Measurements from ENCODE around the gene KCNQ1. TPM values are rescaled to one million over a fixed set of nuclear protein-coding genes. Genes with fewer than 3 reads are reported as not detected.

Gene KCNQ1
- total and polyA plus RNA-seq, 3 experiments from 2014 or later: 2.6 to 5.7 (median 3.4) TPM

DNA sequence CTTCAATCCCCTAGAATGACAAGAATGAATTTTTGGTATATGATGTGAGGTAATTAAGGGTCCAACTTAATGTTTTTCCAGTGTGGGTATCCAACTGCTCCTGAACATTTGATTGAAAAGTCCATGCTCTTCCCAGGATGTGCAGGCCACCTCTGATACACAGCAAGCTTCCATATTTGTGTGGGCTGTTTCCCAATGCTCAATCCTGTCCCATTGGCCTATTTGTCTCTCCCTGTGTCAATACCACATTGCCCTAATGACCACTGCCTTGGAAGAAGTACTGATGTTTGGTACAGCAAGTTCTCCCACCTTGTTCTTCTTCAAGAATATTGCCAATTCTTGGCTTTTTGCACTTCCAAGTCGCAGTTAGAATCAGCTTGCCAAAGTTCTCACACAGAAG, 212.1 kb downstream of the KCNQ1 start:
- H3K4me1 ChIP-seq (ENCODE audit: insufficient read depth, low read length): no peaks in the 10 kb centered on the region
- H3K9me3 ChIP-seq (ENCODE audit: low read length): no peaks in the 10 kb centered on the region
- Mint-ChIP-seq H3K27me3 (peaks cover 7 to 8% of the 10 kb centered on the region in 2 donors), H3K9me3 (peaks cover 4 to 18% (median 11%) of the 10 kb centered on the region in 5 donors), H3K4me1 (no peaks in the 10 kb centered on the region), H3K36me3 (peaks cover 0 to 25% (median 11%) of the 10 kb centered on the region in 3 donors), H3K27ac (peak overlapping the region in 1 of 8 donors; percentile 18), H3K4me3 (no peak overlapping the region)
- CTCF ChIA-PET: no interaction called here
- POLR2A ChIA-PET: no interaction called here
- no peak for DNase-seq
- no peak overlapping the region for H3K27ac ChIP-seq (ENCODE audit: low read depth, low read length)
- H3K36me3 ChIP-seq (ENCODE audit: insufficient read depth, low read length): peaks cover 3% of the 10 kb centered on the region
- H3K27me3 ChIP-seq (ENCODE audit: insufficient read depth, low read length, poor library complexity, severe bottlenecking): no peaks in the 10 kb centered on the region
- H3K4me3 ChIP-seq (ENCODE audit: low read length): no peak overlapping the region

DNA sequence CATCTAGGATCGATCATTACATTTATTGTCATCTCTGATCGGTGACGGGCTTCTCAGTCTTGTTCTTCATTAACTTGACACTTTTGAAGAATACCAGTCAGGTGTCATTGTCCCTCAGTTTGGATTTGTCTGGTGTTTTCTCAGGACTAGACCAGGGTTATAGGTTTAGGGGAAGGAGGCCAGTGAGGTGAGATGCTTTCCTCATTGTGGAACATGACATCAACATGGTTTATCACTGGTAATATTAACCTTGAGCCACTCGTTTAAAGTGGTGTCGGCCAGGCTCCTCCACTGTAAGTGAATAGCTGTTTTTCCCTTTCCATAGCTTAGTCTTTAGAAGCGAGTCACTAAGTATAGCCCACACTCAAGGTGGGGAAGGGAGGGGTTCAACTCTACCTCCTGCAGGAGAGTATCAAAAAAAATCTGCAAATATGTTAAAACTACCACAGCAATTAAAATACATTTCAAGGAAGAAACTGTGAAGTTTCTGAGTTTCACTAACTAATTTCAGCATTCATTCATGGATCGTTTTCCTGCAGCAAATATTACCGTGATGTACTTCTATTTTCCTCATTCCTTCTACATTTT, 213.0 kb downstream of the KCNQ1 start:
- no peak overlapping the region for H3K27ac Mint-ChIP-seq
- POLR2A ChIA-PET: no interaction called here
- no peak overlapping the region for H3K4me3 Mint-ChIP-seq
- H3K36me3 Mint-ChIP-seq: peaks cover 2 to 25% (median 15%) of the 10 kb centered on the region in 3 donors
- H3K4me1 ChIP-seq (ENCODE audit: insufficient read depth, low read length): no peaks in the 10 kb centered on the region
- no peaks in the 10 kb centered on the region for H3K9me3 ChIP-seq (ENCODE audit: low read length)
- no peaks in the 10 kb centered on the region for H3K27me3 ChIP-seq (ENCODE audit: insufficient read depth, low read length, poor library complexity, severe bottlenecking)
- CTCF ChIA-PET: no interaction called here
- peaks cover 3% of the 10 kb centered on the region for H3K36me3 ChIP-seq (ENCODE audit: insufficient read depth, low read length)
- no peaks in the 10 kb centered on the region for H3K4me1 Mint-ChIP-seq
- no peak overlapping the region for H3K4me3 ChIP-seq (ENCODE audit: low read length)
- peaks cover 4 to 12% (median 11%) of the 10 kb centered on the region in 5 donors for H3K9me3 Mint-ChIP-seq
- DNase-seq: no peak
- H3K27ac ChIP-seq (ENCODE audit: low read depth, low read length): no peak overlapping the region
- peaks cover 6 to 7% of the 10 kb centered on the region in 2 donors for H3K27me3 Mint-ChIP-seq

DNA sequence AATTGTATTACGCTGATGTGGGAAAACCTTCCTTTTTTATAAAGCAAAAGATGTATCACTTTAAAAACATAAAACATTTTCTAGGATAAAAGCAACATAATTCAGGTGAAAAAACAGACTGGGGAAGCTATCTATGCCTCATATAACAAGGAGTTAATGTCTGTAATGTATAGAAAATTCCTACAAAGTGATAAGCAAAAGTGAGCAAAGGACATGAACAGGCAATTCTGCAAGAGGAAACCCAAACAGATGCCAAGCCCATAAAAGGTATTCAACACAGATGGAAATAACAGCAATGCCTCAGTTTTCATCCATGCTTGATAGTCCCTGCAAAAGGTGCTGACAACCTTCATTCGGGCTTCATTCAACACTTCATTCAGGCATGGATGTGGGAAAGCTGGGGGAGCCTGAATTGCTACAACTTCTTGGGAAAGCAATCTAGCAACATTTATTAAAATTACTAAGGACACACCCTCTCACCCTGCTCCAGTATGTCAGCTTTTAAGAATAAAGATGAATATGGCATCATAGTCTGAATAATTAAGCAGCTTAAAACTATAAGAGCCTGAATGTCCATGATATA, 215.6 kb downstream of the KCNQ1 start:
- no peaks in the 10 kb centered on the region for H3K4me1 ChIP-seq (ENCODE audit: insufficient read depth, low read length)
- Mint-ChIP-seq H3K27ac (no peak overlapping the region), H3K4me3 (no peak overlapping the region), H3K27me3 (peaks cover 0 to 3% of the 10 kb centered on the region in 2 donors), H3K9me3 (peaks cover 4 to 12% (median 11%) of the 10 kb centered on the region in 5 donors), H3K4me1 (no peaks in the 10 kb centered on the region), H3K36me3 (peaks cover 2 to 18% (median 15%) of the 10 kb centered on the region in 3 donors)
- DNase-seq: no peak
- H3K4me3 ChIP-seq (ENCODE audit: low read length): no peak overlapping the region
- POLR2A ChIA-PET: no interaction called here
- no peak overlapping the region for H3K27ac ChIP-seq (ENCODE audit: low read depth, low read length)
- H3K9me3 ChIP-seq (ENCODE audit: low read length): no peaks in the 10 kb centered on the region
- peaks cover 3% of the 10 kb centered on the region for H3K36me3 ChIP-seq (ENCODE audit: insufficient read depth, low read length)
- H3K27me3 ChIP-seq (ENCODE audit: insufficient read depth, low read length, poor library complexity, severe bottlenecking): no peaks in the 10 kb centered on the region
- CTCF ChIA-PET: no interaction called here

DNA sequence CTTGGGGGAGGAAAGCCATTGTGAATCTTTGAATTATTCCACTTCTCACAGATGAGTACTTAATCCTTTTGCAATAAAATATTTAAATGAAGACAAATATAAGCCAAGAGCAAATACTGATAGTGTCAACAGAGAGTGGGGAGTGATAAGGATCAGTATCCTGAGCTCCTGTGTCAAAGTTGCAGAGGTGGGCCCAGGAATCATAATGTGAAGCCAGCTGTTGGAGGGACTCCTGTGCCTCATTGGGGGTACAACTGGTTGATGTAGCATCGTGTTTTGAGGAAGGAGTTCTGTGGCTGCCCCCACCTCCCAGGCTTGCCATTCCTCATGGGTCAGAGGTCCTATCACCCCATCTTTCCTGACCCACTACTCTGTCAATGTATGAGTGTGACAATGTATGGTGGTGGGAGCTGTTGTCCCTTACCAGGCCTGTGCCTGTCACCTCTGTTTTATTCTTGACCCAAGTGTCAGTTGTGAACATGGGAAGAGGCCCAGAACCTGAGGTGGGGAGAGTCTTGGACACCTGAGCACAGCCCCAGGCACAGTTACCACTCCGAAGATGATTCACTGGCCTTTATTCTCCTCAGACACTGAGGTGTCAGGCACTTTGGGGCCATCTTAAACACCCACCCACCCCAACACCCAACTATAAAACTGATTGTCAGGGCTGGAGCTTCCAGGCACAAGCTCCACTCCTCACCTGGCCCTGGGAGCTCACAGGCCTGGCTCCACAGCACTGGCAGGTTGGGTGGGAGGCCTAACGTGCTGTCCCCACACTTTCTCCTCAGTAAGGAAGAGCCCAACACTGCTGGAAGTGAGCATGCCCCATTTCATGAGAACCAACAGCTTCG, 216.6 kb downstream of the KCNQ1 start:
- Histone ChIP-seq H3K9me3 (ENCODE audit: low read length) (no peaks in the 10 kb centered on the region), H3K36me3 (ENCODE audit: insufficient read depth, low read length) (peaks cover 3% of the 10 kb centered on the region), H3K27ac (ENCODE audit: low read depth, low read length) (no peak overlapping the region), H3K27me3 (ENCODE audit: insufficient read depth, low read length, poor library complexity, severe bottlenecking) (no peaks in the 10 kb centered on the region), H3K4me1 (ENCODE audit: insufficient read depth, low read length) (no peaks in the 10 kb centered on the region), H3K4me3 (ENCODE audit: low read length) (no peak overlapping the region)
- ChIA-PET POLR2A (no interaction called here), CTCF (no interaction called here)
- Mint-ChIP-seq H3K27me3 (peaks cover 0 to 1% of the 10 kb centered on the region in 2 donors), H3K27ac (no peak overlapping the region), H3K9me3 (peaks cover 4 to 12% (median 11%) of the 10 kb centered on the region in 5 donors), H3K4me1 (no peaks in the 10 kb centered on the region), H3K36me3 (peaks cover 2 to 15% (median 12%) of the 10 kb centered on the region in 3 donors), H3K4me3 (no peak overlapping the region)
- DNase-seq: no peak

DNA sequence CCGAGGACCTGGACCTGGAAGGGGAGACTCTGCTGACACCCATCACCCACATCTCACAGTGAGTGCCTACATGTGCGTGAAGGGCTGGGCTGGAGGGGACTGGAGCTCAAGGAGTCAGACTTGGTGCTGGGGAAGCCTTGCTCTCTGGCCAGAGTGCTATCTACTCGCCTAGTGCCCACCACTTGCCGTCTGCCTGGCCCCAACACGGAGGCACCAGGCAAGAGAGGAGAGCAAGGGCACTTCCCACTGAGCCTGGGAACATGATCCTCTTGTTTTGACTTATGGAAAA, 217.2 kb downstream of the KCNQ1 start:
- H3K4me1 ChIP-seq (ENCODE audit: insufficient read depth, low read length): no peaks in the 10 kb centered on the region
- Mint-ChIP-seq H3K27ac (no peak overlapping the region), H3K27me3 (peaks cover 0 to 1% of the 10 kb centered on the region in 2 donors), H3K9me3 (peaks cover 4 to 12% (median 11%) of the 10 kb centered on the region in 5 donors), H3K4me3 (no peak overlapping the region), H3K4me1 (no peaks in the 10 kb centered on the region), H3K36me3 (peaks cover 2 to 15% (median 12%) of the 10 kb centered on the region in 3 donors)
- H3K36me3 ChIP-seq (ENCODE audit: insufficient read depth, low read length): peaks cover 3% of the 10 kb centered on the region
- no peak overlapping the region for H3K27ac ChIP-seq (ENCODE audit: low read depth, low read length)
- no peaks in the 10 kb centered on the region for H3K27me3 ChIP-seq (ENCODE audit: insufficient read depth, low read length, poor library complexity, severe bottlenecking)
- ChIA-PET POLR2A (no interaction called here), CTCF (no interaction called here)
- H3K9me3 ChIP-seq (ENCODE audit: low read length): no peaks in the 10 kb centered on the region
- DNase-seq: no peak
- H3K4me3 ChIP-seq (ENCODE audit: low read length): no peak overlapping the region

DNA sequence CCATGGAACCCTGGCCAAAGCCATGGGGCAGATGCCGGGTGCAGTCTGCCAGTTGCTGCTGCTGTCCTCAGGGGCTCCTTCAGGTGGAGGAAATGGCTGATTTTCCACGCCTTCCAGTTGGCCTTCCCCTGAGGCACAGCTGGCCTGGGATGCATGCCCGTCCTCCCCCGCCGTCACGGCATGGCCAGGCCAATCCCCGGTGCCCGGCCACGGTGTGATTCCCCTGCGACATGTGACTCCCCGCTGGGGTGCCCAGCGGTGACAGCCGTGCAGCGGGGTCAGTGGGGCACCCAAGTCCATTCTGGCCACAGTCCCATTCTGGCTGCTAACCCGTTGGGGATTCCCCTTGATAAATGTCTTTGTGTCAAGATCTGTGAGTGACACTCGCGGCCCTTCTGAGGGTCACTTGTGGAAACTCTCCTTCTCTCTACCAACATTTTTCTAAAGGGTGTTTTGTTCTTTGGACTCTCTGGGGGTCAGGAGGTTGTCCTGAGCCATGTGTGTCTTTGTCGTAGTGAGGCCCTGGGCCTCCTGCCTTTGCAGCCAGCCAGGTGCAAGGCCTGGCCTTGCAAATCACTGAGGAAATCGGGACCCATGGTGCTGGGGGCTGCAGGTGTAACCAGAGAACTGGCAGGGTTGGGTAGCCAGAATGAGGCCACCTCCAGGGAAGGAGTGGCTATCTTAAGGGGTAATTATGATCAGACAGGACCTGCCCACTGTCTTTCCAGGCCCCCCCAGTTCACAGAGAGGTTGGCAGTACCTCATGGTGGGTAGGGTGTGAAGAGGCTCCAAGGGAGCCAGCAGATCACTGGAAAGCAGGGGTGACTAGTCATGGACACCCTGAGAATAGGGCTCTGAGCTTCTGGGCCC, 217.9 kb downstream of the KCNQ1 start:
- no peak overlapping the region for H3K4me3 ChIP-seq (ENCODE audit: low read length)
- CTCF ChIA-PET: no interaction called here
- H3K9me3 Mint-ChIP-seq: peaks cover 4 to 12% (median 11%) of the 10 kb centered on the region in 5 donors

DNA sequence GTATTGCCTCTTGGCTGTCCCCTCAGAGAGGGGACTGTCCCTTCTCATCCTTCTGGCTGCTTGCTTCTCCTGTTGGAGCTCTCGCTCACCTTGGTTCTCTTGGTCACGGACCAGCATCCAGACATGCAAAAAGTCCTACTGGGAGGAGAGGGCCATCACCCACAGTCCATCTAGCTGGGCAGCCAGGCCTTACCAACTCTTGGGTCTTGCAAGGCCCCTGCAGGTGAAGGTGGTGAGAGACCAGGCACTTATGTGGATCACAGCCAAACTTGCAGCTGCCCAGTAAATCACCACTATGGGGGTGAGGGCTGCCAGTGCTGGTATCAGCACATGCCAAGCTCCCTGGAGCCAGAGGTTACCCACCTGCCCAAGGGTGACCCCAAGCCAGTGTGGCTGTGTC, 218.7 kb downstream of the KCNQ1 start:
- no peaks in the 10 kb centered on the region for H3K4me1 Mint-ChIP-seq
- ChIA-PET POLR2A (no interaction called here), CTCF (no interaction called here)
- no peaks in the 10 kb centered on the region for H3K27me3 Mint-ChIP-seq
- H3K9me3 Mint-ChIP-seq: peaks cover 4 to 12% (median 11%) of the 10 kb centered on the region in 5 donors
- H3K36me3 Mint-ChIP-seq: peaks cover 2 to 15% (median 12%) of the 10 kb centered on the region in 3 donors
- Histone ChIP-seq H3K4me3 (ENCODE audit: low read length) (no peak overlapping the region), H3K27me3 (ENCODE audit: insufficient read depth, low read length, poor library complexity, severe bottlenecking) (no peaks in the 10 kb centered on the region), H3K27ac (ENCODE audit: low read depth, low read length) (no peak overlapping the region), H3K9me3 (ENCODE audit: low read length) (no peaks in the 10 kb centered on the region), H3K4me1 (ENCODE audit: insufficient read depth, low read length) (no peaks in the 10 kb centered on the region), H3K36me3 (ENCODE audit: insufficient read depth, low read length) (peaks cover 3% of the 10 kb centered on the region)
- no peak overlapping the region for H3K27ac Mint-ChIP-seq
- no peak overlapping the region for H3K4me3 Mint-ChIP-seq
- no peak for DNase-seq

More for the DNA sequence above, 217.9 kb downstream of the KCNQ1 start:
- DNase-seq: no peak
- Histone ChIP-seq H3K27ac (ENCODE audit: low read depth, low read length) (no peak overlapping the region), H3K9me3 (ENCODE audit: low read length) (no peaks in the 10 kb centered on the region), H3K4me1 (ENCODE audit: insufficient read depth, low read length) (no peaks in the 10 kb centered on the region), H3K36me3 (ENCODE audit: insufficient read depth, low read length) (peaks cover 3% of the 10 kb centered on the region), H3K27me3 (ENCODE audit: insufficient read depth, low read length, poor library complexity, severe bottlenecking) (no peaks in the 10 kb centered on the region)
- Mint-ChIP-seq H3K4me3 (no peak overlapping the region), H3K36me3 (peaks cover 2 to 15% (median 12%) of the 10 kb centered on the region in 3 donors), H3K4me1 (no peaks in the 10 kb centered on the region), H3K27ac (peak overlapping the region in 1 of 8 donors; percentile 65), H3K27me3 (peaks cover 0 to 1% of the 10 kb centered on the region in 2 donors)
- POLR2A ChIA-PET: no interaction called here
